OCI-LY3 (cell line): Measurements from ENCODE around the gene GLB1L3.

Experiments used
- CTCF ChIP-seq: fragments of 200-600, 300-600 bp; sonication (generic); IDR thresholded peaks from 2 replicates; pipeline ENCODE4 v1.5.1; 2014; ENCODE audit warnings: antibody characterized with exemption, low read length, low read depth
- EZH2phosphoT487 ChIP-seq: fragments of 200-600 bp; shearing (Covaris generic); IDR thresholded peaks from 2 replicates; pipeline ENCODE4 v1.6.1; 2018; ENCODE audit warnings: antibody characterized with exemption, mixed run types, low read depth

- no peak for TF ChIP-seq CTCF
- no peak for TF ChIP-seq EZH2phosphoT487
Observed at GRCh38 chr11:134229126-134229790, 46.9 kb upstream of the GLB1L3 start.
